Suprapubic skin (tissue), 4 donors: ENCODE data around the gene CTXND1. TPM values are rescaled to one million over a fixed set of nuclear protein-coding genes. Genes with fewer than 3 reads are reported as not detected.

Experiments
- DNase-seq, 2 donors: peaks; one replicate each; pipeline ENCODE4 v3.0.0-alpha.2; 2019; ENCODE audit warnings: low spot score in 2 of 2
- H3K27ac ChIP-seq: fragments of 200-600 bp; sonication (generic); one replicate; pipeline ENCODE4 v1.5.1; 2019
- H3K27me3 ChIP-seq: fragments of 200-600 bp; sonication (generic); one replicate; pipeline ENCODE4 v1.5.1; 2019
- H3K36me3 ChIP-seq: fragments of 200-600 bp; sonication (generic); one replicate; pipeline ENCODE4 v1.5.1; 2019
- H3K4me1 ChIP-seq: fragments of 200-600 bp; sonication (generic); one replicate; pipeline ENCODE4 v1.5.1; 2019
- H3K4me3 ChIP-seq: fragments of 200-600 bp; sonication (generic); one replicate; pipeline ENCODE4 v1.5.1; 2019; ENCODE audit warnings: mild to moderate bottlenecking
- H3K9me3 ChIP-seq: fragments of 200-600 bp; sonication (generic); one replicate; pipeline ENCODE4 v1.5.1; 2019
- CTCF ChIP-seq, 2 donors: fragments of 200-600 bp in 1 of 2; fragments of 450-650 bp in 1 of 2; sonication (generic) in 1 of 2; IDR thresholded peaks; one replicate each; pipeline ENCODE4 v1.5.1; 2016 to 2019; ENCODE audit warnings: antibody characterized with exemption in 2 of 2, mild to moderate bottlenecking in 1 of 2, moderate library complexity in 1 of 2
- EP300 ChIP-seq: sonication (generic); formaldehyde crosslinking; IDR thresholded peaks from one replicate; pipeline ENCODE4 v1.6.1; 2017; ENCODE audit warnings: antibody characterized with exemption
- POLR2A ChIP-seq, 2 donors: fragments of 450-650 bp; IDR thresholded peaks; one replicate each; pipeline ENCODE4 v1.6.1; 2017; ENCODE audit warnings: antibody characterized with exemption in 2 of 2, mild to moderate bottlenecking in 2 of 2, moderate library complexity in 2 of 2
- POLR2AphosphoS5 ChIP-seq, 3 donors: sonication (generic); formaldehyde crosslinking; IDR thresholded peaks; one replicate each; pipeline ENCODE4 v1.6.1; 2017; ENCODE audit warnings: antibody characterized with exemption in 3 of 3
- WGBS: methylation state at CpG from one replicate; pipeline ENCODE4 v1.1.5; 2018; 5-methylcytosine and 5-hydroxymethylcytosine counted together
- total RNA-seq, 4 donors: library from RNA; depleted of rRNA; stranded (reverse); fragments of >200 nt; gene quantifications; one replicate each; pipeline ENCODE4 v1.1.0, GENCODE V29; 2016

CTXND1 gene
- total RNA-seq, 4 donors from 2014 or later: 0.24 to 0.55 (median 0.49) TPM; not detected in 1

GRCh38 chr15:80199869-80200268 lies 52.1 kb downstream of the CTXND1 start:
- TF ChIP-seq EP300 (no peak), CTCF (IDR thresholded peaks at IDR 0.05) (no peak), POLR2A (IDR thresholded peaks at IDR 0.05) (no peak), POLR2AphosphoS5 (IDR thresholded peaks at IDR 0.05) (no peak)
- no peaks in the 10 kb centered on the region for H3K36me3 ChIP-seq
- DNase-seq: peak in 1 of 2 donors; percentile 40
- H3K4me1 ChIP-seq: peaks cover 6% of the 10 kb centered on the region
- no peak overlapping the region for H3K4me3 ChIP-seq
- H3K27ac ChIP-seq: no peak overlapping the region
- H3K9me3 ChIP-seq: no peaks in the 10 kb centered on the region
- WGBS: 98% methylated on average over 3 of the region's 3 CpGs
- no peaks in the 10 kb centered on the region for H3K27me3 ChIP-seq

GRCh38 chr15:80199366-80199765 lies 52.6 kb downstream of the CTXND1 start:
- WGBS: 90% methylated on average over 2 of the region's 2 CpGs
- H3K4me3 ChIP-seq: no peak overlapping the region
- H3K27me3 ChIP-seq: no peaks in the 10 kb centered on the region
- no peak overlapping the region for H3K27ac ChIP-seq
- H3K4me1 ChIP-seq: peaks cover 6% of the 10 kb centered on the region
- DNase-seq: peak in 1 of 2 donors; percentile 38
- H3K9me3 ChIP-seq: no peaks in the 10 kb centered on the region
- H3K36me3 ChIP-seq: no peaks in the 10 kb centered on the region
- TF ChIP-seq POLR2AphosphoS5 (IDR thresholded peaks at IDR 0.05) (no peak), CTCF (IDR thresholded peaks at IDR 0.05) (no peak), POLR2A (IDR thresholded peaks at IDR 0.05) (no peak), EP300 (no peak)

- Histone ChIP-seq H3K9me3 (no peaks in the 10 kb centered on the region), H3K36me3 (no peaks in the 10 kb centered on the region), H3K27ac (no peak overlapping the region), H3K4me1 (no peaks in the 10 kb centered on the region), H3K27me3 (no peaks in the 10 kb centered on the region), H3K4me3 (no peak overlapping the region)
- 100% methylated on average over 1 of the region's 1 CpG for WGBS
- TF ChIP-seq POLR2A (IDR thresholded peaks at IDR 0.05) (no peak), POLR2AphosphoS5 (IDR thresholded peaks at IDR 0.05) (no peak), CTCF (IDR thresholded peaks at IDR 0.05) (no peak)
- no peak for DNase-seq
Observed at GRCh38 chr15:80194914-80195313, 57.1 kb downstream of the CTXND1 start.

GRCh38 chr15:80194186-80194585 lies 57.8 kb downstream of the CTXND1 start:
- no peak for TF ChIP-seq CTCF (IDR thresholded peaks at IDR 0.05)
- Histone ChIP-seq H3K4me3 (no peak overlapping the region), H3K27ac (no peak overlapping the region), H3K9me3 (no peaks in the 10 kb centered on the region), H3K36me3 (no peaks in the 10 kb centered on the region), H3K4me1 (no peaks in the 10 kb centered on the region), H3K27me3 (no peaks in the 10 kb centered on the region)
- WGBS: 100% methylated on average over 1 of the region's 1 CpG
- no peak for DNase-seq

GRCh38 chr15:80191897-80192595 lies 60.0 kb downstream of the CTXND1 start:
- WGBS: 87% methylated on average over 8 of the region's 8 CpGs
- Histone ChIP-seq H3K27me3 (no peaks in the 10 kb centered on the region), H3K9me3 (no peaks in the 10 kb centered on the region), H3K27ac (no peak overlapping the region), H3K36me3 (peaks cover 1% of the 10 kb centered on the region), H3K4me1 (no peaks in the 10 kb centered on the region), H3K4me3 (no peak overlapping the region)
- TF ChIP-seq CTCF (IDR thresholded peaks at IDR 0.05) (no peak), EP300 (no peak), POLR2A (IDR thresholded peaks at IDR 0.05) (no peak), POLR2AphosphoS5 (IDR thresholded peaks at IDR 0.05) (no peak)
- no peak for DNase-seq
